Erythroblast (primary cell): ENCODE measurements around the gene ABCG2.
A peak's percentile ranks its signal among the peaks of the same experiment; 100 is the strongest.
"Not testable (repeated sequence)": the region's sequence is repeated elsewhere in the genome, so short reads cannot be mapped to it uniquely, and the experiment has no call there.

ENCODE experiments used
- DNase-seq, 2 experiments: peaks; one replicate each; lab custom pipeline; 2025; lab: John Stamatoyannopoulos, UW
- GATA1 ChIP-seq: IDR thresholded peaks from 2 replicates; pipeline ENCODE4 v1.6.1; 2011; ENCODE audit warnings: low read depth, mild to moderate bottlenecking, control low read depth, low read length, moderate library complexity
- POLR2A ChIP-seq: IDR thresholded peaks from 2 replicates; pipeline ENCODE4 v1.6.1; 2011; ENCODE audit warnings: mild to moderate bottlenecking, low read length

ABCG2 gene

GRCh38 chr4:88119943-88120342, 38.5 kb downstream of the ABCG2 start:
- TF ChIP-seq GATA1 (no peak), POLR2A (no peak)
- peak in 1 of 2 experiments; percentile 6 for DNase-seq

DNA sequence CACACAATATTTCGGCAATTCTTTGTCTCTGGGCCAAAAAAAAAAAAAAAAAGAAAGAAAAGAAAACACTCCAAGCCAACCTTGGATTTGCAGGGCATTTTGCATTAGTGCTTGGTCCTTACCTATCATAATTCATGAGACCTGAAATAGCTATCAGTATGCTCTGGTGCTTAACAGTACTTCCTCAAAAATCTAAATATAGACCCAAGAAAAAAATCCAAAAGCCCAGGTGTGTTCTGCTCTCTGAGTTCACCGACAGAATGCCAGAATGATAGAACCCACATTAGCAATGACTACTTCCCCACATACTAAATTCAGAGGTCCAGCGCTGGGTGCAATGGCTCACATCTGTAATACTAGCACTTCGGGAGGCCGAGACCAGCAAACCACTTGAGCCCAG, 42.9 kb downstream of the ABCG2 start:
- TF ChIP-seq POLR2A = no peak

DNA sequence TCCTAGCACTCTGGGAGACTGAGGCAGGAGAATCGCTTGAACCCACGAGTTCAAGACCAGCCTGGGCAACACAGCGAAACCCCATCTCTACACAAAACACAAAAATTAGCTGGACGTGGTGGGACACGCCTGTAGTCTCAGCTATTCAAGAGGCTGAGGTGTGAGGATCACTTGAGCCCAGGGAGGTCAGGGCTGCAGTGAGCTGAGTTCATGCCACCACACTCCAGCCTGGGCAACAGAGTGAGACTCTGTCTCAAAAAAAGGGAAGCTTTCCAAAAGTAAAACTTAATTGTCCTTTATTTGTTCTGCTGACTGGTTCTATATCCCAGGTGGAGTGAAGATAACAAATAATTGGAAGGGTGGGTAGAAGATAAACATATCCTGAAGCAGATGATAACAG, 45.6 kb downstream of the ABCG2 start:
- no peak for TF ChIP-seq GATA1
- TF ChIP-seq POLR2A = no peak
- no peak for DNase-seq

More for the DNA sequence above, 42.9 kb downstream of the ABCG2 start:
- DNase-seq = no peak

- no peak for TF ChIP-seq POLR2A
- TF ChIP-seq GATA1 = no peak
- no peak for DNase-seq
Measured at GRCh38 chr4:88110826-88111225, 47.6 kb downstream of the ABCG2 start.

DNA sequence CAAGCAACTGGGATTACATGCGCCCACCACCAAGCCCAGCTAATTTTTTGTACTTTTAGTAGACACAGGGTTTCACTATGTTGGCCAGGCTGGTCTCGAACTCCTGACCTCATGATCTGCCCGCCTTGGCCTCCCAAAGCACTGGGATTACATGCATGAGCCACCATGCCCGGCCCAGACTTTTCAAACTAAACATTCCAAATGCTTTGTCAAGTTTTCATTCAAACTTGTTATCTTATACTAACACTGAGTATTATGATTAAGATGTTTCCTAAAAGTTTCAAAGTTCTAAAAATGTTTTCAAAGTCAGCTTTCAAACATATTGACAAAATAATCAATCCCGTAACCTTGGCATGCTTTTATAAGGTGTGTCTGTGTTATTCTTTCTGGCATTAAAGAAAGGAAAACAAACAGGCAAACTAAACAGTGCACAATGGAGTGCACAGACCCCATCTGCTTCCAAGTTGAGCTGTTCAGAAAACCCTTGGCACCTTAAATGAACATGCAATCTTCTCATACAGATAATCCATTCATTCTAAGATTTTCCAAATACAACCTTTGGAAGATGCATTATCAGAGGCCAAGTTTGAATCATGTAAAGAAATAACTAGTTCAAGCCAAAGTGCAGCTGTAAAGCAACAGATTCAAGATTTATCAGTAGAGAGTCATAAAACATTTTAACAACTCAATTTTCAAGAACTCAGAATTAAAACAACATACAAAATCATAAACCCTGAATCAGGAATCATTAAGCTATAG, 49.1 kb downstream of the ABCG2 start:
- no peak for TF ChIP-seq GATA1
- no peak for TF ChIP-seq POLR2A
- DNase-seq = no peak

DNA sequence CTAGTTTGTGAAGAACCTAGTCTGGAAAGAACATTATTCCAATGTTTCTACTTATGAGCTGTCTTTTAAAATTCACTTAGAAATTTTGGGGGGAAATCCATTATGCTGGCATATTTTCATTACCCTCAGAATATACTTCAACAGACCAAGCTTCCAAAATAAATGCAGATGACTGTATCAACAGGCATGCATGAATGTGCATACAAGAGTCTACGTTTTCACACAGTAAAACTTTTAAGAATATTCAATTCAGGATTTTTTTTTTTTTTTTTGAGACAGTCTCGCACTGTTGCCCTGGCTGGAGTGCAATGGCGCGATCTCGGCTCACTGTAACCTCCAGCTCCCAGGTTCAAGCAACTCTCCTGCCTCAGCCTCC, 49.7 kb downstream of the ABCG2 start:
- TF ChIP-seq GATA1 (no peak), POLR2A (no peak)
- DNase-seq = no peak

- not testable (repeated sequence) for DNase-seq
Measured at GRCh38 chr4:88108108-88108465, 50.4 kb downstream of the ABCG2 start.

- TF ChIP-seq POLR2A (no peak), GATA1 (no peak)
Measured at GRCh38 chr4:88107406-88108107, 50.9 kb downstream of the ABCG2 start.

GRCh38 chr4:88106205-88106604, 52.2 kb downstream of the ABCG2 start:
- TF ChIP-seq POLR2A = no peak
- TF ChIP-seq GATA1 = no peak

More at GRCh38 chr4:88107406-88108107, 50.9 kb downstream of the ABCG2 start:
- DNase-seq = peak; percentile 30 to 53

DNA sequence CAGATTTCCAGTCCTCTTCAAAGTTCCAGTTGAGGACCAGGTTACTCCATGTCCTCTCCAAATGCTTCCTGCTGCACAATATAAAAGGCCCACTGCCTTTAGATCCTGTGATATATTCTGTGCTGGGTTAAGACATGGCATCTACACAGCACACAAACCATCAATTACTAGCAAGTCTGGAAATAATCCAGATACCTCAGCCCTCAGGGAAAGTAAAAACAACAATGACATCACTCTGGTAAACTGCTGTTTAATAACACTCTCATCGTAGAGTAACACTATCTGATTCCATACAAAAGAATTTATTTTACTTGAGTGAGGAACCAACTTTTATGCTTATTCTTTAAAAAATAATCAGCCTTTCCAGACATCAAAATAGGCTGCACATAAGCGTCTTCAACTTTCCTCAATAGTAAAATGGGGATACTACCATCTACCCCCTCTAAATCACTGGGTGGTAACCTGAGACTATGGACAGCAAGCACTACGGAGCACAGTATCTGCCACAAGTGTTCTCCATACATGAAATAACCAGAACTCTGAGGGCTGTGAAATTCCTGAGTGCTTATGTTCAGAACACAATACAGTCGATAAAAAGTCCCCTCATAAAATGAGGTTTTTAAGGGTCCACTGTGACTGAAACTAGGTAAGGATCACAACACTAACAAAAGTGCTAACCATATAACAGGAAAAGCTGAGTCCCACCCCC, 53.4 kb downstream of the ABCG2 start:
- no peak for TF ChIP-seq POLR2A
- no peak for TF ChIP-seq GATA1
- DNase-seq = no peak

More at GRCh38 chr4:88106205-88106604, 52.2 kb downstream of the ABCG2 start:
- no peak for DNase-seq

DNA sequence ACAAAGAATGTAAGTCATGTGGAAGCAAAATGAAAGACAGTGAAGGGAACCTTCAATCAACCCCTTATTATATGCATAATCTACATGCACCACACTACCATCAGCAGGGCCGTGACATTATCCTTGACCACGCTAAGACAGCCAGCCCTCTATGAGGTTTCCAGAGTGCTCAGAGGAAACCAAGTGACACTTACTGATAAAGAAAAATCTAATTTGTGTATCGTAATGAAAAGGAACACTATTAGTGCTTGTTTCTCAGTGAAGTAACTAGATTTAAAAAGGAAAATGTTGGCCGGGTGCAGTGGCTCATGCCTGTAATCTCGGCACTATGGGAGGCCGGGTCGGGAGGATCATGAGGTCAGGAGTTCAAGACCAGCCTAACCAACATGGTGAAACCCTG, 56.4 kb downstream of the ABCG2 start:
- TF ChIP-seq POLR2A = no peak
- no peak for TF ChIP-seq GATA1
- peak in 1 of 2 experiments; percentile 49 for DNase-seq

DNA sequence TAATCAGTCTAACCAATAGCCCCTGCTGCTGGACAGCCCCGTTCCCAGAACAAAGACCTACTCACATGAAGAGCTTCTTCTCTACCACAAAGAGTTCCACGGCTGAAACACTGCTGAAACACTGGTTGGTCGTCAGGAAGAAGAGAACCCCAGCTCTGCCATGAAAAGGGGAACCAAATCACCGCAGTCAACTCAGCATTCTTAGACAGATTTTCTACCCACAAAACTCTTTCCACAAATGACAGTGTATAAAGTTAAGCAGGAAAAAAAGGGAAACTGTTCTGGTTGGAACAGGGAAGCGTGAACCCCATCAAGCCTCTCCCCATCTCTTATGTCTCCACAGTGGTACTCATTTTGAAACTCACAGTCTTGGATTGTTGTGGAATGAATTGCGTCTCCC, 57.3 kb downstream of the ABCG2 start:
- TF ChIP-seq POLR2A (no peak), GATA1 (no peak)
- DNase-seq = no peak

DNA sequence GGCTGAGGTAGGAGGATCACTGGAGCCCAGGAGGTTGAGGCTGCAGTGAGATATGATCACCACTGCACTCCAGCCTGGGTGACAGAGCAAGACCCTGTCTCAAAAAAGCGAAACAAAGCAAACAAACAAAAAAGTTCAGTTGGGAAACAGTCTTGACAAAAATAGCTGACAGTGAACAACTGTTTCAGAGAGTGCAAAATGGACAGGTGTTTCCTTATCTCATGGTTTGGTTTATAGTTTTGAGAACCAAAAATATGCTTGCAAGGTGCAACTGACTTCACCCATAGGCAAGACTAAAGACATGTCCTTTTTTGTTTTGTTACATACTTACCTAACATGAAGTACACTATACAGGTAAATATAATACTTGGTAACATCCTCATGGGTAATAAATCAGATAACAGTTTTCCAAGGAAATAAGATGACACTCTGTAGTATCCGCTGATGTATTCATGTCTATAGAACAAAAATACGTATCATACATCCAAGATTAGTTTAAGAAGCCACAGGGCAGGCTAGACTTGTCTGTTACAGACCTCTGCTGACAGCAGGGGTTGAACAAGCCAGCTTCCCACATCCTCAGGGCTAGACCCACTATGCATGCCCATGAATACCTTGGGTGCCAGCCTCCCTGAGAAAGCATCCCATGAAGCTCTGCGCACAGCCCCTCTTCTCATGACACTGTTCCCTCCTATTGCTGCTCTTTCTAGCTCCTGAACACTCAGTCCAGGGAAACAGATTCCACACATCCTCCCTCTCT, 59.3 kb downstream of the ABCG2 start:
- DNase-seq = no peak
- TF ChIP-seq GATA1 (no peak), POLR2A (no peak)
